A549 (cell line): ENCODE measurements around the gene MMP10.
A peak's percentile ranks its signal among the peaks of the same experiment; 100 is the strongest.

Experiments used
- CTCF ChIP-seq: fragments of >200 bp; sonication (Bioruptor Twin); formaldehyde crosslinking; IDR thresholded peaks from 3 replicates; pipeline ENCODE4 v1.5.1; 2016
- NR3C1 ChIP-seq: fragments of >200 bp; sonication (Bioruptor Twin); formaldehyde crosslinking; IDR thresholded peaks from 3 replicates; pipeline ENCODE4 v1.6.1; 2017
- SMC3 ChIP-seq: fragments of >200 bp; sonication (Bioruptor Twin); formaldehyde crosslinking; IDR thresholded peaks from 3 replicates; pipeline ENCODE4 v1.6.1; 2018; ENCODE audit warnings: inconsistent platforms

- peak; percentile 40 for TF ChIP-seq CTCF
- TF ChIP-seq SMC3, result peak; percentile 42
- no peak for TF ChIP-seq NR3C1
Measured at GRCh38 chr11:102780491-102780918, at the start of gene MMP10.
